GM23338 (cell line): ENCODE data around the gene GLDC. TPM values are rescaled to one million over a fixed set of nuclear protein-coding genes. Genes with fewer than 3 reads are reported as not detected.
A peak's percentile ranks its signal among the peaks of the same experiment; 100 is the strongest.

Source experiments
- ATAC-seq: fragments of 200-7000 bp; cut with Tn5 transposase; 3 replicates; pipeline ENCODE4 v1.9.1; 2020
- DNase-seq: peaks from one replicate; pipeline ENCODE4 v3.0.0-alpha.2; 2015; ENCODE audit warnings: low spot score
- H2AFZ ChIP-seq: fragments of 200-600 bp; sonication (generic); 2 replicates; pipeline ENCODE4 v1.8.0; 2016; ENCODE audit warnings: antibody characterized with exemption, mild to moderate bottlenecking, moderate library complexity
- H3F3A ChIP-seq: fragments of 200-600 bp; sonication (generic); replicated peaks from 2 replicates; pipeline ENCODE4 v1.8.0; 2017; ENCODE audit warnings: antibody characterized with exemption, mixed run types, low read depth
- H3K27ac ChIP-seq: fragments of 200-600 bp; sonication (generic); 2 replicates; pipeline ENCODE4 v1.6.1; 2016; ENCODE audit warnings: low read depth
- H3K27me3 ChIP-seq: fragments of 200-600 bp; sonication (generic); 2 replicates; pipeline ENCODE4 v1.8.0; 2016; ENCODE audit warnings: mild to moderate bottlenecking, mixed run types, moderate library complexity; ENCODE audit not compliant: insufficient read depth
- H3K36me3 ChIP-seq: fragments of 200-600 bp; sonication (generic); 2 replicates; pipeline ENCODE4 v1.8.0; 2016; ENCODE audit warnings: mild to moderate bottlenecking; ENCODE audit not compliant: insufficient read depth
- H3K4me1 ChIP-seq: fragments of 200-600 bp; sonication (generic); 2 replicates; pipeline ENCODE4 v1.8.0; 2016; ENCODE audit warnings: mild to moderate bottlenecking, moderate library complexity; ENCODE audit not compliant: insufficient read depth
- H3K4me2 ChIP-seq: fragments of 200-600 bp; sonication (generic); 2 replicates; pipeline ENCODE4 v1.7.1; 2017; ENCODE audit warnings: mixed run types
- H3K4me3 ChIP-seq: fragments of 200-600 bp; sonication (generic); 2 replicates; pipeline ENCODE4 v1.6.1; 2016; ENCODE audit warnings: mixed run types
- H3K79me2 ChIP-seq: fragments of 200-600 bp; sonication (generic); replicated peaks from 2 replicates; pipeline ENCODE4 v1.8.0; 2017; ENCODE audit warnings: mild to moderate bottlenecking; ENCODE audit not compliant: insufficient read depth
- H3K9me2 ChIP-seq: fragments of 200-600 bp; sonication (generic); 2 replicates; pipeline ENCODE4 v1.8.0; 2017; ENCODE audit not compliant: insufficient read depth
- H4K20me1 ChIP-seq: fragments of 200-600 bp; sonication (generic); replicated peaks from 2 replicates; pipeline ENCODE4 v1.8.0; 2017; ENCODE audit warnings: mild to moderate bottlenecking; ENCODE audit not compliant: insufficient read depth
- H3K27ac Mint-ChIP-seq: 2 replicates; pipeline ENCODE4 v1.8.0; 2020; ENCODE audit warnings: inconsistent platforms, mild to moderate bottlenecking, moderate library complexity, mixed read lengths
- H3K27me3 Mint-ChIP-seq: 3 replicates; pipeline ENCODE4 v1.8.0; 2022; ENCODE audit warnings: low read depth, mild to moderate bottlenecking, moderate library complexity, mixed read lengths, inconsistent platforms; ENCODE audit not compliant: insufficient read depth, poor library complexity
- H3K36me3 Mint-ChIP-seq: 3 replicates; pipeline ENCODE4 v1.8.0; 2021; ENCODE audit warnings: low read depth, mild to moderate bottlenecking, inconsistent platforms, moderate library complexity, mixed read lengths
- H3K4me1 Mint-ChIP-seq: 3 replicates; pipeline ENCODE4 v1.8.0; 2020; ENCODE audit warnings: mild to moderate bottlenecking, inconsistent platforms, mixed read lengths
- H3K4me3 Mint-ChIP-seq: 3 replicates; pipeline ENCODE4 v1.8.0; 2021; ENCODE audit warnings: moderate library complexity, mild to moderate bottlenecking, inconsistent platforms, mixed read lengths
- H3K9me3 Mint-ChIP-seq: 3 replicates; pipeline ENCODE4 v1.8.0; 2020; ENCODE audit warnings: moderate library complexity, mild to moderate bottlenecking, inconsistent platforms, mixed read lengths
- EZH2 ChIP-seq: fragments of 200-600 bp; sonication (generic); IDR thresholded peaks from one replicate; pipeline ENCODE4 v1.8.0; 2017; ENCODE audit warnings: antibody characterized with exemption, mild to moderate bottlenecking, low read depth; ENCODE audit not compliant: unreplicated experiment
- EZH2phosphoT487 ChIP-seq: fragments of 200-600 bp; sonication (generic); IDR thresholded peaks from one replicate; pipeline ENCODE4 v1.8.1; 2018; ENCODE audit warnings: antibody characterized with exemption; ENCODE audit not compliant: unreplicated experiment
- JUNB ChIP-seq: IDR thresholded peaks from one replicate; pipeline ENCODE4 v1.6.1; 2016; ENCODE audit warnings: antibody characterized with exemption; ENCODE audit not compliant: unreplicated experiment
- NANOG ChIP-seq: IDR thresholded peaks from 2 replicates; pipeline ENCODE4 v1.6.1; 2016; ENCODE audit warnings: antibody characterized with exemption, borderline replicate concordance
- STAT1 ChIP-seq: IDR thresholded peaks from one replicate; pipeline ENCODE4 v1.6.1; 2016; ENCODE audit warnings: antibody characterized with exemption; ENCODE audit not compliant: unreplicated experiment
- ZNF114 ChIP-seq: fragments of 250-450 bp; sonication (Bioruptor Pico); IDR thresholded peaks from 2 replicates; pipeline ENCODE4 v1.5.0; 2020; ENCODE audit warnings: mild to moderate bottlenecking, moderate library complexity
- ZNF331 ChIP-seq: fragments of 250-450 bp; sonication (Bioruptor Pico); IDR thresholded peaks from 2 replicates; pipeline ENCODE4 v1.5.0; 2020; ENCODE audit warnings: low read depth, mild to moderate bottlenecking, moderate library complexity
- polyA plus RNA-seq: library from polyadenylated mRNA; unstranded; fragments of >200 nt; fragmentation: Nextera tagmentation; extraction: Ambion mirVana; gene quantifications from 2 replicates; pipeline ENCODE4 v1.2.1, GENCODE V29; 2016
- total RNA-seq: library from RNA; depleted of rRNA; stranded (reverse); fragments of >200 nt; shearing (Covaris generic); gene quantifications from 2 replicates; pipeline ENCODE4 v1.2.3, GENCODE V29; 2014
- TF ChIP-seq, protein P1 (sequence below): IDR thresholded peaks from 2 replicates; pipeline ENCODE4 v1.6.1; 2016; ENCODE audit warnings: antibody characterized with exemption
- TF ChIP-seq, protein P2 (sequence below), 2 experiments: fragments of 200-600 bp in 1 of 2; sonication (generic) in 1 of 2; conservative IDR thresholded peaks; 2 replicates each; pipeline versions ENCODE4 v1.5.1 to v1.6.1; 2016 to 2017; ENCODE audit warnings: antibody characterized with exemption in 2 of 2, low read depth in 2 of 2, mild to moderate bottlenecking in 2 of 2, moderate library complexity in 1 of 2
- TF ChIP-seq, protein P3 (sequence below): IDR thresholded peaks from one replicate; pipeline ENCODE4 v1.6.1; 2018; ENCODE audit warnings: antibody characterized with exemption; ENCODE audit not compliant: unreplicated experiment

Gene GLDC
- total and polyA plus RNA-seq, 2 experiments from 2014 or later = 63.5 to 139 TPM

DNA sequence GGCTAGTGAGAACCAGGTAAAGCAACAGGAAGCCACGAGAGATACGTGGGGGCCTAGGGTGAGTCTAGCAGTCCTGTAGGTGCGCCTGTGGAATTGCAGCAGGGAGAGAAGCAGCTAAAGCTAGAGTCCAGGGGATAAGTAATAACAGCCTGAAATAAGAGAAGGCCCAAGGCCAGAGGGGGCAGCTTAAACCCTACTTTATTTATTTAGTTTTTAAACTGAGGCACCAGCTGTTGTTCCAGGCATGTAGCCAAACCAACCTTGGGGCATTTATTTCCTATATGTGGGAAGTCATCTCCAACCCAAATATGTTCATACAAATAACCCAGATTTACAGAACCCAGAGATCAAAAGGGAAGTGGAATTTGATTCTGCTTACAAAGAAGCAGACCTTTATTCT is 93.5 kb downstream of the GLDC start:
- Histone ChIP-seq H3K4me2 (no peak overlapping the region), H3K9me2 (no peaks in the 10 kb centered on the region), H3K27ac (no peak overlapping the region), H3K4me1 (no peaks in the 10 kb centered on the region), H3K4me3 (no peak overlapping the region), H2AFZ (no peak overlapping the region), H3K79me2 (no peaks in the 10 kb centered on the region), H3K27me3 (no peaks in the 10 kb centered on the region), H3K36me3 (peaks cover 44% of the 10 kb centered on the region), H3F3A (no peaks in the 10 kb centered on the region), H4K20me1 (peaks cover 2% of the 10 kb centered on the region; the same call in 1 of the 2 replicates)
- H3K36me3 Mint-ChIP-seq = peaks cover 48% of the 10 kb centered on the region
- peaks cover 2% of the 10 kb centered on the region for H3K27me3 Mint-ChIP-seq
- TF ChIP-seq STAT1 (no peak), ZNF331 (CRISPR knock-in tag) (no peak)
- TF ChIP-seq, protein P1, sequence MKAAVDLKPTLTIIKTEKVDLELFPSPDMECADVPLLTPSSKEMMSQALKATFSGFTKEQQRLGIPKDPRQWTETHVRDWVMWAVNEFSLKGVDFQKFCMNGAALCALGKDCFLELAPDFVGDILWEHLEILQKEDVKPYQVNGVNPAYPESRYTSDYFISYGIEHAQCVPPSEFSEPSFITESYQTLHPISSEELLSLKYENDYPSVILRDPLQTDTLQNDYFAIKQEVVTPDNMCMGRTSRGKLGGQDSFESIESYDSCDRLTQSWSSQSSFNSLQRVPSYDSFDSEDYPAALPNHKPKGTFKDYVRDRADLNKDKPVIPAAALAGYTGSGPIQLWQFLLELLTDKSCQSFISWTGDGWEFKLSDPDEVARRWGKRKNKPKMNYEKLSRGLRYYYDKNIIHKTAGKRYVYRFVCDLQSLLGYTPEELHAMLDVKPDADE = no peak
- TF ChIP-seq, protein P2, sequence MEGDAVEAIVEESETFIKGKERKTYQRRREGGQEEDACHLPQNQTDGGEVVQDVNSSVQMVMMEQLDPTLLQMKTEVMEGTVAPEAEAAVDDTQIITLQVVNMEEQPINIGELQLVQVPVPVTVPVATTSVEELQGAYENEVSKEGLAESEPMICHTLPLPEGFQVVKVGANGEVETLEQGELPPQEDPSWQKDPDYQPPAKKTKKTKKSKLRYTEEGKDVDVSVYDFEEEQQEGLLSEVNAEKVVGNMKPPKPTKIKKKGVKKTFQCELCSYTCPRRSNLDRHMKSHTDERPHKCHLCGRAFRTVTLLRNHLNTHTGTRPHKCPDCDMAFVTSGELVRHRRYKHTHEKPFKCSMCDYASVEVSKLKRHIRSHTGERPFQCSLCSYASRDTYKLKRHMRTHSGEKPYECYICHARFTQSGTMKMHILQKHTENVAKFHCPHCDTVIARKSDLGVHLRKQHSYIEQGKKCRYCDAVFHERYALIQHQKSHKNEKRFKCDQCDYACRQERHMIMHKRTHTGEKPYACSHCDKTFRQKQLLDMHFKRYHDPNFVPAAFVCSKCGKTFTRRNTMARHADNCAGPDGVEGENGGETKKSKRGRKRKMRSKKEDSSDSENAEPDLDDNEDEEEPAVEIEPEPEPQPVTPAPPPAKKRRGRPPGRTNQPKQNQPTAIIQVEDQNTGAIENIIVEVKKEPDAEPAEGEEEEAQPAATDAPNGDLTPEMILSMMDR (conservative IDR thresholded peaks at IDR 0.05; ENCODE audit: low read depth in 2 of 2) = 0 out of 4 replicates have a peak, but pooled peaks of 1 of the 2 experiments have one; percentile 2
- ATAC-seq (peak; percentile 82), DNase-seq (peak; percentile 33)
- H3K4me1 Mint-ChIP-seq = no peaks in the 10 kb centered on the region
- H3K9me3 Mint-ChIP-seq = no peaks in the 10 kb centered on the region
- no peak overlapping the region for H3K4me3 Mint-ChIP-seq
- no peak overlapping the region for H3K27ac Mint-ChIP-seq

DNA sequence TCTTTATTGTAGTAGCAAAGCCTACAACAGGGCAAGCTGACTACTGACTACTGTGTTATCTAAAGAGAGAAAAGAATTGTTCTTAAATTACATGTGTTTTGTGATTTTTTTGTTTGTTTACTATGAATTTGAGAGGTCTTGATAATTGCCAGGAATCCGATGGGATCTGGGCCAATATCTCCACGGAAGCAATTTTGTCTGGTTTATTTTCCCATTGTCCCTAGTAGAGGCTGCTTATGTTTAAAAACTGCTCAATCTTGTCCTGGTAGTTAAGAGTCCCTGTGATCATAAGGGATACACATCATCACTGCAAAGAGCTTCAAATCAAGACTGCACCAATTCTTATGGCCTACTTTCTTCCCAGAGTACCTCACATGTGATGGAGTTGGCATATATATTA is 94.4 kb downstream of the GLDC start:
- H3K9me2 ChIP-seq = no peaks in the 10 kb centered on the region
- H3K79me2 ChIP-seq = no peaks in the 10 kb centered on the region
- H3K4me1 ChIP-seq = no peaks in the 10 kb centered on the region
- H3F3A ChIP-seq = no peaks in the 10 kb centered on the region
- no peaks in the 10 kb centered on the region for H3K27me3 ChIP-seq
- H4K20me1 ChIP-seq = no peaks in the 10 kb centered on the region
- peaks cover 2% of the 10 kb centered on the region for H3K27me3 Mint-ChIP-seq
- H3K4me1 Mint-ChIP-seq = no peaks in the 10 kb centered on the region
- no peak overlapping the region for H3K4me3 ChIP-seq
- H3K9me3 Mint-ChIP-seq = no peaks in the 10 kb centered on the region
- TF ChIP-seq JUNB = no peak
- H3K27ac ChIP-seq = no peak overlapping the region
- no peak overlapping the region for H3K4me2 ChIP-seq
- H3K36me3 ChIP-seq = peaks cover 42% of the 10 kb centered on the region
- H3K36me3 Mint-ChIP-seq = peaks cover 39% of the 10 kb centered on the region
- DNase-seq (no peak), ATAC-seq (no peak)
- no peak overlapping the region for H3K27ac Mint-ChIP-seq
- H3K4me3 Mint-ChIP-seq = no peak overlapping the region
- no peak overlapping the region for H2AFZ ChIP-seq

DNA sequence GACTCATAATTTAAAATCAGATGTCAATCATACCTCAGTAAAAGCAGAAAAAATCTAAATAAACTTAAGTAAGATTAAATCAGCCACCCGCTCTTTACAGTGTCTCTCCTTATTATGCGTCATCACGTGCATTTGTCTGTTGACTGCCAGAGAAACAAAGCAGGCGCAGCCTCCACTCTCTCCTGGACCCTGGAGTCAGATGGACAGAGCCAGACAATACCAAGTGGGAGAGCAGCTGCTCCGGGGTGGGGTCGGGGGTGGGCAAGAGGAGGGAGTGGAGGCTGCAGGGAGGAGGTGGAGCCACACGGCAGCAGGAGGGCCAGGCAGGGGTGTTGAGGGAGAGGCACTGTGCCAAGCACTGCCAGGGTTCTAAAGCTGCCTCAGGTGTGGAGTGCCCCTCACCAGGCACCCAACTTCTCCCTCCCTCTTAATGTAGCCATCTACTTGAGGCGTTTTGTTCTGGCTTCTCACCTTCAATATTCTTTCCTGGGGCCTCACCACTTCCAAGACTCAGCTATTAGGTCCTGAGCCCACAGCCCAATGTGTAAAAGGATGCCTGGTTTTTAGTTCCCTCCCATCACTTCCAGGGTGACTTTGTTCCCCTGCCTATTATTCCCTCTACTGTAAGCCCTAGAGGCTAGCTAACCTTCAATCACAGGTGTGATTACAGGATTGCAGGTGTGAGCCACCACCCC is 96.3 kb downstream of the GLDC start:
- Mint-ChIP-seq H3K36me3 (peaks cover 34% of the 10 kb centered on the region), H3K9me3 (no peaks in the 10 kb centered on the region), H3K27me3 (peaks cover 4% of the 10 kb centered on the region), H3K4me1 (no peaks in the 10 kb centered on the region), H3K4me3 (no peak overlapping the region), H3K27ac (no peak overlapping the region)
- H3K9me2 ChIP-seq = no peaks in the 10 kb centered on the region
- DNase-seq (no peak), ATAC-seq (no peak)
- H3F3A ChIP-seq = no peaks in the 10 kb centered on the region
- no peaks in the 10 kb centered on the region for H3K79me2 ChIP-seq
- no peaks in the 10 kb centered on the region for H3K4me1 ChIP-seq
- H3K4me2 ChIP-seq = no peak overlapping the region
- no peaks in the 10 kb centered on the region for H4K20me1 ChIP-seq
- no peak overlapping the region for H3K27ac ChIP-seq
- no peak overlapping the region for H3K4me3 ChIP-seq
- peaks cover 42% of the 10 kb centered on the region for H3K36me3 ChIP-seq
- H2AFZ ChIP-seq = no peak overlapping the region
- H3K27me3 ChIP-seq = no peaks in the 10 kb centered on the region
- TF ChIP-seq ZNF114 (CRISPR knock-in tag) = no peak
- no peak for TF ChIP-seq EZH2phosphoT487
- TF ChIP-seq, protein P3, sequence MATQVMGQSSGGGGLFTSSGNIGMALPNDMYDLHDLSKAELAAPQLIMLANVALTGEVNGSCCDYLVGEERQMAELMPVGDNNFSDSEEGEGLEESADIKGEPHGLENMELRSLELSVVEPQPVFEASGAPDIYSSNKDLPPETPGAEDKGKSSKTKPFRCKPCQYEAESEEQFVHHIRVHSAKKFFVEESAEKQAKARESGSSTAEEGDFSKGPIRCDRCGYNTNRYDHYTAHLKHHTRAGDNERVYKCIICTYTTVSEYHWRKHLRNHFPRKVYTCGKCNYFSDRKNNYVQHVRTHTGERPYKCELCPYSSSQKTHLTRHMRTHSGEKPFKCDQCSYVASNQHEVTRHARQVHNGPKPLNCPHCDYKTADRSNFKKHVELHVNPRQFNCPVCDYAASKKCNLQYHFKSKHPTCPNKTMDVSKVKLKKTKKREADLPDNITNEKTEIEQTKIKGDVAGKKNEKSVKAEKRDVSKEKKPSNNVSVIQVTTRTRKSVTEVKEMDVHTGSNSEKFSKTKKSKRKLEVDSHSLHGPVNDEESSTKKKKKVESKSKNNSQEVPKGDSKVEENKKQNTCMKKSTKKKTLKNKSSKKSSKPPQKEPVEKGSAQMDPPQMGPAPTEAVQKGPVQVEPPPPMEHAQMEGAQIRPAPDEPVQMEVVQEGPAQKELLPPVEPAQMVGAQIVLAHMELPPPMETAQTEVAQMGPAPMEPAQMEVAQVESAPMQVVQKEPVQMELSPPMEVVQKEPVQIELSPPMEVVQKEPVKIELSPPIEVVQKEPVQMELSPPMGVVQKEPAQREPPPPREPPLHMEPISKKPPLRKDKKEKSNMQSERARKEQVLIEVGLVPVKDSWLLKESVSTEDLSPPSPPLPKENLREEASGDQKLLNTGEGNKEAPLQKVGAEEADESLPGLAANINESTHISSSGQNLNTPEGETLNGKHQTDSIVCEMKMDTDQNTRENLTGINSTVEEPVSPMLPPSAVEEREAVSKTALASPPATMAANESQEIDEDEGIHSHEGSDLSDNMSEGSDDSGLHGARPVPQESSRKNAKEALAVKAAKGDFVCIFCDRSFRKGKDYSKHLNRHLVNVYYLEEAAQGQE = no peak
- TF ChIP-seq STAT1 = no peak
- no peak for TF ChIP-seq NANOG
- TF ChIP-seq JUNB = no peak
- TF ChIP-seq, protein P2 (conservative IDR thresholded peaks at IDR 0.05; ENCODE audit: low read depth in 2 of 2) = no peak
- no peak for TF ChIP-seq EZH2
